Hematopoietic multipotent progenitor cell treated with erythropoietin and hydrocortisone succinate and interleukin-3 and kit ligand, for 17 days (in vitro differentiated cells): ENCODE results near the gene NIT1.
A peak's percentile ranks its signal among the peaks of the same experiment; 100 is the strongest.
"Not testable (repeated sequence)": the region's sequence is repeated elsewhere in the genome, so short reads cannot be mapped to it uniquely, and the experiment has no call there.

Source experiments
- DNase-seq: peaks from one replicate; pipeline ENCODE4 v3.0.0-alpha.2; 2015; ENCODE audit warnings: low spot score

NIT1 gene

GRCh38 chr1:161113915-161114314 is 4.0 kb upstream of the NIT1 start:
- DNase-seq = no peak

- DNase-seq = no peak
These were observed 3.3 kb upstream of the NIT1 start for GRCh38 chr1:161114556-161114955.

- no peak for DNase-seq
These were observed 2.7 kb upstream of the NIT1 start for GRCh38 chr1:161115132-161115711.

GRCh38 chr1:161115961-161116360 is 1.9 kb upstream of the NIT1 start:
- DNase-seq = not testable (repeated sequence)

GRCh38 chr1:161119092-161119903 is 1.4 kb downstream of the NIT1 start:
- peak; percentile 81 for DNase-seq

GRCh38 chr1:161121042-161121650 is 3.2 kb downstream of the NIT1 start:
- DNase-seq = no peak

GRCh38 chr1:161121834-161122233 is 3.9 kb downstream of the NIT1 start:
- no peak for DNase-seq

- DNase-seq = no peak
These were observed 5.1 kb downstream of the NIT1 start for GRCh38 chr1:161122967-161123366.

- no peak for DNase-seq
These were observed 9.7 kb downstream of the NIT1 start for GRCh38 chr1:161127649-161128048.

- DNase-seq = no peak
These were observed 10.9 kb downstream of the NIT1 start for GRCh38 chr1:161128591-161129420.

- no peak for DNase-seq
These were observed 12.4 kb downstream of the NIT1 start for GRCh38 chr1:161130266-161130665.

- DNase-seq = peak; percentile 60
These were observed 13.9 kb downstream of the NIT1 start for GRCh38 chr1:161131523-161132409.

- DNase-seq = peak; percentile 90
These were observed 14.7 kb downstream of the NIT1 start, which contains the start of gene DEDD for GRCh38 chr1:161132410-161133219. DEDD (minus strand) TSS chr1:161132667; CDS start chr1:161124462, 8,205 bp downstream.

- peak; percentile 42 for DNase-seq
These were observed 15.4 kb downstream of the NIT1 start for GRCh38 chr1:161133220-161133740.

- DNase-seq = no peak
These were observed 20.0 kb downstream of the NIT1 start for GRCh38 chr1:161137881-161138280.

- DNase-seq = no peak
These were observed 20.5 kb downstream of the NIT1 start for GRCh38 chr1:161138431-161138830.

- DNase-seq = peak; percentile 82
These were observed 21.9 kb downstream of the NIT1 start for GRCh38 chr1:161139766-161140165.

GRCh38 chr1:161140755-161141400 is 23.0 kb downstream of the NIT1 start:
- DNase-seq = no peak

GRCh38 chr1:161145832-161146231 is 27.9 kb downstream of the NIT1 start:
- DNase-seq = no peak

GRCh38 chr1:161153176-161153575 is 35.3 kb downstream of the NIT1 start:
- no peak for DNase-seq
